SK-N-MC (cell line): ENCODE results near the gene LRRC28.

Source experiments
- EZH2 ChIP-seq: fragments of 200-600 bp; sonication (generic); IDR thresholded peaks from one replicate; pipeline ENCODE4 v1.6.1; 2017; ENCODE audit warnings: antibody characterized with exemption
- POLR2AphosphoS5 ChIP-seq: IDR thresholded peaks from 2 replicates; pipeline ENCODE4 v1.6.1; 2012; ENCODE audit warnings: mild to moderate bottlenecking, low read depth, low read length, borderline replicate concordance

DNA sequence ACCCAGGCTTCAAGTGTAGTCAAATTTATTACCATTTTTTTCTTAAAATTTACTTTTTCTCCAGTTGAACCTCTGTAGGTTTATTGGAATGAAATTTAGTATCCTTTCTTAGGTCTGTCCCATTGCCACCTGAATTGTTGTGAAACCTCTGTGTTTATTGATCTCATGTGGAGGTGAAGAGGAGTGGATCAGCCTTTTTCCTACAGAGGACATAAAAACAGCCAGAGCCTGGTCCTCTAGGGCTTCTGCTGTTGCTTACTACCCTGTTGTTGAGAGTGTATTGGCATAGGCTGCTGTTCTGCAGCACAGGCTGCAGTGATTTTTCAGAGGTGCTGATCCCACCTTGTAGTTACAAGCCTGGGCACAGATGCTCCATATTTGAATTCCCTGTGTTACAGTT lies 44.6 kb downstream of the LRRC28 start:
- TF ChIP-seq EZH2 (no peak), POLR2AphosphoS5 (no peak)
